ENCODE measurements around the gene RPP38. TPM values are rescaled to one million over a fixed set of nuclear protein-coding genes. Genes with fewer than 3 reads are reported as not detected.

RPP38 gene
- total RNA-seq, 1 experiment from 2014 or later, result 23.4 TPM

DNA sequence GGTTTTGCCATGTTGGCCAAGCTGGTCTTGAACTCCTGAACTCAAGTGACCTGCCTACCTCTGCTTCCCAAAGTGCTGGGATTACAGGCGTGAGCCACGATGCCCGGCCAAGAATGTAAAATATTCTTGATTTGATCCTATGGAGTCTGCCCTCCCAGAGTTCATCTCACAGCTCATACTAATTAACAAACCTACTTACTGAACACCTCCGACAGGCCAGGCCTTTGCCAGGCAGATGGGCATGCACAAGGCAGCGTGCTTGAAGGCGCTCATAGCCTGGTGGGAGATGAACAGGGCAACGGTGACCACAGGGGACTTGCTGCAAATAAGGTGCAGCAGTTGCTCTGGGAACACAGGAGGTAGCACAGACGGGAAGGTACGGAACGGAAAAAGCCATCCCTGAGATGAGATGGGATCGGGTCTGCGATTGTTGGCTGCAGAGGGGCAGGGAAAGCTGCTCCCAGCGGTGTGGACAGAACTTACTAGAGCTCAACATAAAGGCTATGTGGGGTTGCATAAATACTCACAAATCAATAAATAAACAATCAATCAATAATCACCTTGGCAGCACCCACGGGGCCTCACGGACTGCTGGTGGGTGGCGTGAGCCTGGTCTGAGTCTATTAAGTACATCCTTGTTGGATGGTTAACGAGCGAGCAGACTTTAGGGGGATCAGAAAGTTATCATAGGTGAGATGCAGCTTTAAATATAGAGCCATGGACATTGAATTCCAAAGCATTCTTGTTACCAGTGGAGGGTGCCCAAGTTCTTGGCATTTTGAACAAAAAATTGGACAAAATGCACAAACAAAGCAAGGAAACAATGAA, 13.3 kb upstream of the RPP38 start:
- CTCF ChIA-PET, result interaction anchor here (0.6 kb wide), 1 partner anchor 465 kb away, joined by 3 read pairs; no protein-coding TSS in a partner anchor

DNA sequence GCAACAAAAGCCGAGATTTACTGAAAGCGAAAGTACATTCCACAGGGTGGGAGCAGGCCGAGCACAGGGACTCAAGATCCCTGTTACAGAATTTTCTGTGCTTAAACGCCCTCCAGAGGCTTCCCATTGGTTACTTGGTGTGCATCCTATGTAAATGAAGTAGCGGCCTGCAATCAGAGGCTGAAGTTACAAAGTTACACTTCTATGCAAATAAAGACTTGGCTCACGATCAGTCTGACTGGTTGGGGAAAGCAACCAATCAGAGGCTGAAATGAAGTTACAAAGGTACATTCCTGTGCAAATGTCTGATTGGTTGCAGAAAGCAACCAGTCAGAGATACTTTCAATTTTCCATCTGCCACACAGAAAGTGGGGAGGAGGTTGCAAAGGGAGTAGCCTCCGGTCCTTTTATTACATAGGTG, 12.6 kb upstream of the RPP38 start:
- peak overlapping the region; percentile 66 for H3K27ac Mint-ChIP-seq (ENCODE audit: unreplicated experiment)
- H3K36me3 Mint-ChIP-seq (ENCODE audit: insufficient read depth, unreplicated experiment), result peaks cover 18% of the 10 kb centered on the region
- H3K4me1 Mint-ChIP-seq (ENCODE audit: low read depth, unreplicated experiment), result peaks cover 9% of the 10 kb centered on the region
- CTCF ChIA-PET, result no interaction called here
- BruUV-seq (replicated peaks), result no TSS peak
- peak; percentile 67 for DNase-seq
- H3K9me3 Mint-ChIP-seq (ENCODE audit: low read depth, unreplicated experiment), result no peaks in the 10 kb centered on the region
- peak overlapping the region; percentile 78 for H3K4me3 Mint-ChIP-seq (ENCODE audit: low read depth, unreplicated experiment)
- TF ChIP-seq, protein P1, sequence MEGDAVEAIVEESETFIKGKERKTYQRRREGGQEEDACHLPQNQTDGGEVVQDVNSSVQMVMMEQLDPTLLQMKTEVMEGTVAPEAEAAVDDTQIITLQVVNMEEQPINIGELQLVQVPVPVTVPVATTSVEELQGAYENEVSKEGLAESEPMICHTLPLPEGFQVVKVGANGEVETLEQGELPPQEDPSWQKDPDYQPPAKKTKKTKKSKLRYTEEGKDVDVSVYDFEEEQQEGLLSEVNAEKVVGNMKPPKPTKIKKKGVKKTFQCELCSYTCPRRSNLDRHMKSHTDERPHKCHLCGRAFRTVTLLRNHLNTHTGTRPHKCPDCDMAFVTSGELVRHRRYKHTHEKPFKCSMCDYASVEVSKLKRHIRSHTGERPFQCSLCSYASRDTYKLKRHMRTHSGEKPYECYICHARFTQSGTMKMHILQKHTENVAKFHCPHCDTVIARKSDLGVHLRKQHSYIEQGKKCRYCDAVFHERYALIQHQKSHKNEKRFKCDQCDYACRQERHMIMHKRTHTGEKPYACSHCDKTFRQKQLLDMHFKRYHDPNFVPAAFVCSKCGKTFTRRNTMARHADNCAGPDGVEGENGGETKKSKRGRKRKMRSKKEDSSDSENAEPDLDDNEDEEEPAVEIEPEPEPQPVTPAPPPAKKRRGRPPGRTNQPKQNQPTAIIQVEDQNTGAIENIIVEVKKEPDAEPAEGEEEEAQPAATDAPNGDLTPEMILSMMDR (IDR thresholded peaks at IDR 0.05; ENCODE audit: unreplicated experiment), result no peak
- intact Hi-C loops (cut with micrococcal nuclease; ENCODE audit: unreplicated experiment), result no loop called here
- no peaks in the 10 kb centered on the region for H3K27me3 Mint-ChIP-seq (ENCODE audit: unreplicated experiment)

More for the DNA sequence above, 13.3 kb upstream of the RPP38 start:
- Mint-ChIP-seq H3K9me3 (ENCODE audit: low read depth, unreplicated experiment) (no peaks in the 10 kb centered on the region), H3K27ac (ENCODE audit: unreplicated experiment) (peak overlapping the region; percentile 66), H3K27me3 (ENCODE audit: unreplicated experiment) (no peaks in the 10 kb centered on the region), H3K36me3 (ENCODE audit: insufficient read depth, unreplicated experiment) (peaks cover 18% of the 10 kb centered on the region), H3K4me3 (ENCODE audit: low read depth, unreplicated experiment) (peak overlapping the region; percentile 78), H3K4me1 (ENCODE audit: low read depth, unreplicated experiment) (peaks cover 9% of the 10 kb centered on the region)
- intact Hi-C loops (cut with micrococcal nuclease; ENCODE audit: unreplicated experiment), result no loop called here
- no TSS peak for BruUV-seq (replicated peaks)
- DNase-seq, result peak; percentile 3
- TF ChIP-seq, protein P1 (IDR thresholded peaks at IDR 0.05; ENCODE audit: unreplicated experiment), result no peak

DNA sequence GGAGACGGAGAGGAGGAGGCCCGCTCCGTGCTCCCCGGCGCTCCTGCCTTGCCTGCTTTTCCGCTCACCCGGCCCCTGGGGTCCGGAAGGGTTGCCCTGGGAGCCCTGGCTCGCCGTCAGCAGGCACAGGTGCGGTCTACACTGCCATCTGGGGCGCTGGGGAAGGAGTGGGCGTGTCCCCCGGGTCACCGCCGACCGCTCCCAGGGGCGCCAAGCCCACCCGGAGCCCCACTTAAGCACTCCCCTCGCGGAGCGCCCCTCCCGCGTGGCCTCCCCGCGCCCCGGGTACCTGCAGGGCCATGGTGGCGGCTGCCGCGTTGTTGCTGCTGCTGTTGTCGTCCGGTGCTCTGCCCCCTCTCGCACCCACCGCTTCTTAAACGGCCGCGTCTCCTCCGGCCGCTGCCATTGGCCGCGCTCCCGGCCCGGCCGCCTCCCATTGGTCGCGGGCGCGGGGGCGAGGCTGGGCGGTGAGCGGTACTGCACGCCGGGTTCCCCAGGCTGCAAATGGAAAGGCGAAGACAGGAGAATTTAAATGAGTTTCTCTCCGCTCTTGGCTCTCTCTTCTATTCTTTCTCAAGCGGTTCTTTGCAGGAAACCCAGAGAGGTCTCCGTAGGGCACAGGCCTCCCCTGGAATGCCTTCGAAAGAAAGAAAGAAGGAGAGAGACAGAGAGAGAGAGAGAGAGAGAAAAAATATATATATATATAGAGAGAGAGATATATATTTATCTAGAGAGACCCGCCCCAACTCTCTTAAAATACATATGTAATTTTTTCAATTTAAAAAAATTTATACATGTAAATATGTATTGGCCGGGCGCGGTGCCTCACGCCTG, 8.5 kb upstream of the RPP38 start, which contains the start of gene ACBD7:
TSS of gene ACBD7 (minus strand) at position 349 of the 834 bp plus-strand sequence. CDS start at position 301, 48 bp downstream.
- TF ChIP-seq, protein P1 (IDR thresholded peaks at IDR 0.05; ENCODE audit: unreplicated experiment), result peak; percentile 28
- H3K27me3 Mint-ChIP-seq (ENCODE audit: unreplicated experiment), result no peaks in the 10 kb centered on the region
- no peak within 1 kb of the TSS for H3K27ac Mint-ChIP-seq (ENCODE audit: unreplicated experiment)
- H3K9me3 Mint-ChIP-seq (ENCODE audit: low read depth, unreplicated experiment), result peaks cover 2% of the 10 kb centered on the region
- peaks cover 17% of the 10 kb centered on the region for H3K36me3 Mint-ChIP-seq (ENCODE audit: insufficient read depth, unreplicated experiment)
- no TSS peak for BruUV-seq (replicated peaks)
- peak; percentile 89 for DNase-seq
- CTCF ChIA-PET, result no interaction called here
- peaks cover 6% of the 10 kb centered on the region for H3K4me1 Mint-ChIP-seq (ENCODE audit: low read depth, unreplicated experiment)
- intact Hi-C loops (cut with micrococcal nuclease; ENCODE audit: unreplicated experiment), result no loop called here
- peak within 1 kb of the TSS; percentile 76 for H3K4me3 Mint-ChIP-seq (ENCODE audit: low read depth, unreplicated experiment)

DNA sequence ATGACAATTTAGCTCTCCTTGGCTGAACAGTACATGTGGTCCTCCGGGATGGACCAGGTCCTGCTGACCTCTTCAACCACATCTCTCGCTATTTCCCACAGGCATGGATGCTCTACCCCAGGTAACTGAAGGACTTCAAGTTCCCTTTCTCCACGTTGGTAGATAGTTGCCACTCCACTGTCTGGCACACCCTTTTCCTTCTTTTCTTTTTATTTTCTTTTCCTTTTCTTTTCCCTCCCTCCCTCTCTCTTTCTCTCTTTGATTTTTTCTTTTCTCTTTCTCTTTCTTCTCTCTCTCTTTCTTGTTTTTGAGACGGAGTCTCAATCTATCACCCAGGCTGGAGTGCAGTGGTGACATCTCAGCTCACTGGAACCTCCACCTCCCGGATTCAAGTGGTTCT, 5.7 kb upstream of the RPP38 start:
- Mint-ChIP-seq H3K4me1 (ENCODE audit: low read depth, unreplicated experiment) (no peaks in the 10 kb centered on the region), H3K4me3 (ENCODE audit: low read depth, unreplicated experiment) (no peak overlapping the region), H3K9me3 (ENCODE audit: low read depth, unreplicated experiment) (peaks cover 2% of the 10 kb centered on the region), H3K27ac (ENCODE audit: unreplicated experiment) (no peak overlapping the region), H3K36me3 (ENCODE audit: insufficient read depth, unreplicated experiment) (peaks cover 7% of the 10 kb centered on the region), H3K27me3 (ENCODE audit: unreplicated experiment) (no peaks in the 10 kb centered on the region)
- intact Hi-C loops (cut with micrococcal nuclease; ENCODE audit: unreplicated experiment), result no loop called here
- TF ChIP-seq, protein P1 (IDR thresholded peaks at IDR 0.05; ENCODE audit: unreplicated experiment), result no peak
- no TSS peak for BruUV-seq (replicated peaks)
- CTCF ChIA-PET, result no interaction called here
- DNase-seq, result no peak

All from Calu3 (cell line).